NB4 (cell line): ENCODE results near the gene NTRK3.

Source experiments
- DNase-seq: peaks from one replicate; pipeline ENCODE4 v3.0.0; 2010; ENCODE audit warnings: low read depth
- H3K4me3 ChIP-seq: one replicate; pipeline ENCODE4 v1.5.1; 2011; ENCODE audit warnings: mild to moderate bottlenecking, low read depth, low read length, moderate library complexity
- MYC ChIP-seq: IDR thresholded peaks from 2 replicates; pipeline ENCODE4 v1.6.1; 2011; ENCODE audit warnings: low read depth, low read length
- POLR2A ChIP-seq: IDR thresholded peaks from 2 replicates; pipeline ENCODE4 v1.6.1; 2011; ENCODE audit warnings: mild to moderate bottlenecking; ENCODE audit not compliant: insufficient read length; ENCODE audit errors: extremely low read depth
- TF ChIP-seq, protein P1 (sequence below): IDR thresholded peaks from 2 replicates; pipeline ENCODE4 v1.6.1; 2011; ENCODE audit warnings: low read depth, low read length
- TF ChIP-seq, protein P2 (sequence below): IDR thresholded peaks from one replicate; pipeline ENCODE4 v1.5.1; 2012; ENCODE audit warnings: low read depth, low read length

Gene NTRK3

DNA sequence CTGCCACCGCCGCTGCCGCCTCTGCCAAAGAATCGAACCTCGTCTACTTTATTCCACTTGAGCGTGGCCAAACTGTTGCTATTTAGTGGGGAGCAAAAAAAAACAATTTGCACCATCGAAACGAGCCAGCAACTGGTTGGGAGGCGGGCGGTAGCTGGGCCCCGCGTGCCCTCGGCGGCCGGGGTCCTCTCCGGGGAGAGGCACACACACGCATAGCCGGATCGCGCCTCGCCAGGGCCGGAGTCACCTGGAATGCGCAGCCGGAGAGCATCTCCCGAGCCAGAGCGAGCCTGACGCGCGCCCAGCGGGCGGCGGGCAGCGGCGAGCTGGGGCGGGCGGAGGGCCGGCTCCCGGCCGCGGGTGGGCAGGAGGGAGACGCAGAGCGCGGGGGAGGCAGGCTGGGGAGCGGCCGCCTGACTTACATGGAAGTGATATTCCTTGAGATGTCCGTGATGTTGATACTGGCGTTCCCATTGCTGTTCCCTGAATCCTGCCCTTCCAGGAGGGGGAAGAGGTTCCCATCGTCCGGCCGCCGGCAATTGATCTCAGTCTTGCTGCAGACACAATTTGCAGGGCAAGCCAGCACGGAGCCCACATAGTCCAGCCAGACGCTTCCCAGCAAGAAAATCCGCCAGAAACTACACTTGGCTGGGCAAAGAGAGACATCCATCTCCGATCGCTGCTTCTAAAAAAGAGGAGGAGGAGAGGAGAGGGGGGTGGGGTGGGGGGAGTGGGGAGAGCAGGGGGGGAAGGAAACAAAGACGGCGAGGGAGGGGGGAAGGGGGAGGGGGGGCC lies 858 bp downstream of the NTRK3 start:
- no peak for DNase-seq
- no peak overlapping the region for H3K4me3 ChIP-seq
- TF ChIP-seq, protein P1, sequence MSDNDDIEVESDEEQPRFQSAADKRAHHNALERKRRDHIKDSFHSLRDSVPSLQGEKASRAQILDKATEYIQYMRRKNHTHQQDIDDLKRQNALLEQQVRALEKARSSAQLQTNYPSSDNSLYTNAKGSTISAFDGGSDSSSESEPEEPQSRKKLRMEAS = no peak
- no peak for TF ChIP-seq POLR2A
- no peak for TF ChIP-seq MYC
- TF ChIP-seq, protein P2, sequence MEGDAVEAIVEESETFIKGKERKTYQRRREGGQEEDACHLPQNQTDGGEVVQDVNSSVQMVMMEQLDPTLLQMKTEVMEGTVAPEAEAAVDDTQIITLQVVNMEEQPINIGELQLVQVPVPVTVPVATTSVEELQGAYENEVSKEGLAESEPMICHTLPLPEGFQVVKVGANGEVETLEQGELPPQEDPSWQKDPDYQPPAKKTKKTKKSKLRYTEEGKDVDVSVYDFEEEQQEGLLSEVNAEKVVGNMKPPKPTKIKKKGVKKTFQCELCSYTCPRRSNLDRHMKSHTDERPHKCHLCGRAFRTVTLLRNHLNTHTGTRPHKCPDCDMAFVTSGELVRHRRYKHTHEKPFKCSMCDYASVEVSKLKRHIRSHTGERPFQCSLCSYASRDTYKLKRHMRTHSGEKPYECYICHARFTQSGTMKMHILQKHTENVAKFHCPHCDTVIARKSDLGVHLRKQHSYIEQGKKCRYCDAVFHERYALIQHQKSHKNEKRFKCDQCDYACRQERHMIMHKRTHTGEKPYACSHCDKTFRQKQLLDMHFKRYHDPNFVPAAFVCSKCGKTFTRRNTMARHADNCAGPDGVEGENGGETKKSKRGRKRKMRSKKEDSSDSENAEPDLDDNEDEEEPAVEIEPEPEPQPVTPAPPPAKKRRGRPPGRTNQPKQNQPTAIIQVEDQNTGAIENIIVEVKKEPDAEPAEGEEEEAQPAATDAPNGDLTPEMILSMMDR = no peak

DNA sequence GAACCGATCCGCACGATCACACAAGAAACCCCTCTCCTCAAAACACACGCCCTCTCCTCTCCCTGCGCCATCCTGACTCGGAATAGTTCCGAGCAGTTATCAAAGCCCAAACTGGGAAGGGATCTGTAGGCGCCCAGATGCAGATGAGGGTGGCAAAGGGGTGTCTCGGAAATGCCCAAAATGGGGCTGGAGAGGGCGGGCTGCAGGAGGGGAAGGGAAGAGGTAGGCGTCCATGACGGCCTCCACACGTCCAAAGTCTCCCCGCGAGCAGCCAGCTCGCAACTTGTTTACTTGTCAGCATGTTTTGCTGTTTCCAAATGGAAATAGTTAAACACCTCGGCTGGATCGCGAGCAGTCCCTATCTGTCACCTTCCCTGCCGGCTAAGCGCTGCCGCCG lies 1.5 kb downstream of the NTRK3 start:
- H3K4me3 ChIP-seq = no peak overlapping the region
- DNase-seq = no peak
- TF ChIP-seq, protein P2 = no peak
- TF ChIP-seq POLR2A (no peak), MYC (no peak)
- TF ChIP-seq, protein P1 = no peak

DNA sequence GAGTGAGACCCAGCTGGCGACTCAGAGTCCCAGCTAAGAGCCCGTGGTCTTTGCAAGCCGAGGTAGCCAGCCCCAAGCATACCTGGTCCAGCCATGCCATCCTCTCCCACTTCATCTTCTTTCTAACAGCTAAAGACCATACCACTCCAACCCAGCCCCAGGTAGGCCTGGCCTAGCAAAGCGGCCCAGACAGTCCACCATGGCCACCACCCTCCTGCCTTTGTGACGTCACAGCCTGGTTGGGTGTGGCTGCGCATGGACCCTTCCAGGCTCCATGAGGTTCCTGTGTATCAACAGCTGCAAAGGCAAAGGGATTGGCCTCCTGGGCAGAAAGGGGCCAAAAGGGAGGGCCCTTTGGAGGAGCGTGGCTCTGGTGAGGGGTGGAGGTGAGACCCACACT lies 4.1 kb downstream of the NTRK3 start:
- no peak overlapping the region for H3K4me3 ChIP-seq
- TF ChIP-seq MYC (no peak), POLR2A (no peak)
- TF ChIP-seq, protein P2 = no peak
- TF ChIP-seq, protein P1 = no peak
- no peak for DNase-seq

DNA sequence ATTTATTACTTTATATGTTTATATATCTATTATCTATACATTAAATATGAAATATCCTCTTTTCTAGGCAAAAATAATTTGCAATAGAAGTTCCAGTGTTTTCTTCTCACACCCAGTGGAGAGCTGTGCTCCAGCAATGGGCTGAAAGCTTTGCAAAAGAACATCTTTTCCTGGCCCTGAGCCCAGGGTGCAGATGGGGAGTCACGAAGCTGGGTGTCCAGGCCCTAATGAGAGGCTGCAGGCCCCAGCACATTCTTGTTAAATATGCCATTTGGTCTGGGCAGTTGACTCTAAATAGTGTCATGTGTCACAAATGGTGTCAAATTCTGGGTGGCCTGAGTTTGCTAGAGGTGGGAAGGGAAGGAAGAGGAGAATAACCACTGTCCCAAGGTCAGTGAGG lies 5.7 kb downstream of the NTRK3 start:
- no peak overlapping the region for H3K4me3 ChIP-seq
- TF ChIP-seq, protein P2 = no peak
- TF ChIP-seq, protein P1 = no peak
- no peak for TF ChIP-seq POLR2A
- no peak for TF ChIP-seq MYC
- DNase-seq = no peak

DNA sequence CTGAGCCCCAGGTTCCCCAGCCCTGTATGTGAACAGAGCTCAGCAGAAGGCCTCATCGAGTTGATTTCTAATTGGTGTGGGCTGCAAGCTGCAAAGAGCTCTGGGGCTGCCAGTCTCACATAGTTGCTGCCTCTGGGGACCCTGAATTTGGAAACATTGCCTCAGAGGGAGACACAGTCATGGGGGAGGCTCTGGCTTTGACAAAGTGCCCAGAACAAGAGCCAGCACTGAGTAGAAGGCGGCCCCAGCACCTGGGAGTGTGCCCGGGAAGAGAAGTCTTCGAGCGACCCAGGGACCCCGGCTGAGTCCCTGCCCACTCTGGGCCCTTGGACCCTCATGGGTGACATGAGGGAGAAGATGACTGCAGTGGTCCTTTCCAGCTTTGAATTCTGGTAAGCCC lies 7.3 kb downstream of the NTRK3 start:
- no peak overlapping the region for H3K4me3 ChIP-seq
- DNase-seq = no peak
- TF ChIP-seq MYC (no peak), POLR2A (no peak)
- TF ChIP-seq, protein P2 = no peak
- TF ChIP-seq, protein P1 = no peak
